GM23338 (cell line): ENCODE results near the gene ZNF805. TPM values are rescaled to one million over a fixed set of nuclear protein-coding genes. Genes with fewer than 3 reads are reported as not detected.

Experiments
- ATAC-seq: fragments of 200-7000 bp; cut with Tn5 transposase; 3 replicates; pipeline ENCODE4 v1.9.1; 2020
- DNase-seq: peaks from one replicate; pipeline ENCODE4 v3.0.0-alpha.2; 2015; ENCODE audit warnings: low spot score
- H2AFZ ChIP-seq: fragments of 200-600 bp; sonication (generic); 2 replicates; pipeline ENCODE4 v1.8.0; 2016; ENCODE audit warnings: antibody characterized with exemption, mild to moderate bottlenecking, moderate library complexity
- H3F3A ChIP-seq: fragments of 200-600 bp; sonication (generic); replicated peaks from 2 replicates; pipeline ENCODE4 v1.8.0; 2017; ENCODE audit warnings: antibody characterized with exemption, mixed run types, low read depth
- H3K27ac ChIP-seq: fragments of 200-600 bp; sonication (generic); 2 replicates; pipeline ENCODE4 v1.6.1; 2016; ENCODE audit warnings: low read depth
- H3K27me3 ChIP-seq: fragments of 200-600 bp; sonication (generic); 2 replicates; pipeline ENCODE4 v1.8.0; 2016; ENCODE audit warnings: mild to moderate bottlenecking, mixed run types, moderate library complexity; ENCODE audit not compliant: insufficient read depth
- H3K36me3 ChIP-seq: fragments of 200-600 bp; sonication (generic); 2 replicates; pipeline ENCODE4 v1.8.0; 2016; ENCODE audit warnings: mild to moderate bottlenecking; ENCODE audit not compliant: insufficient read depth
- H3K4me1 ChIP-seq: fragments of 200-600 bp; sonication (generic); 2 replicates; pipeline ENCODE4 v1.8.0; 2016; ENCODE audit warnings: mild to moderate bottlenecking, moderate library complexity; ENCODE audit not compliant: insufficient read depth
- H3K4me2 ChIP-seq: fragments of 200-600 bp; sonication (generic); 2 replicates; pipeline ENCODE4 v1.7.1; 2017; ENCODE audit warnings: mixed run types
- H3K4me3 ChIP-seq: fragments of 200-600 bp; sonication (generic); 2 replicates; pipeline ENCODE4 v1.6.1; 2016; ENCODE audit warnings: mixed run types
- H3K79me2 ChIP-seq: fragments of 200-600 bp; sonication (generic); replicated peaks from 2 replicates; pipeline ENCODE4 v1.8.0; 2017; ENCODE audit warnings: mild to moderate bottlenecking; ENCODE audit not compliant: insufficient read depth
- H3K9me2 ChIP-seq: fragments of 200-600 bp; sonication (generic); 2 replicates; pipeline ENCODE4 v1.8.0; 2017; ENCODE audit not compliant: insufficient read depth
- H4K20me1 ChIP-seq: fragments of 200-600 bp; sonication (generic); replicated peaks from 2 replicates; pipeline ENCODE4 v1.8.0; 2017; ENCODE audit warnings: mild to moderate bottlenecking; ENCODE audit not compliant: insufficient read depth
- H3K27ac Mint-ChIP-seq: 2 replicates; pipeline ENCODE4 v1.8.0; 2020; ENCODE audit warnings: inconsistent platforms, mild to moderate bottlenecking, moderate library complexity, mixed read lengths
- H3K27me3 Mint-ChIP-seq: 3 replicates; pipeline ENCODE4 v1.8.0; 2022; ENCODE audit warnings: low read depth, mild to moderate bottlenecking, moderate library complexity, mixed read lengths, inconsistent platforms; ENCODE audit not compliant: insufficient read depth, poor library complexity
- H3K36me3 Mint-ChIP-seq: 3 replicates; pipeline ENCODE4 v1.8.0; 2021; ENCODE audit warnings: low read depth, mild to moderate bottlenecking, inconsistent platforms, moderate library complexity, mixed read lengths
- H3K4me1 Mint-ChIP-seq: 3 replicates; pipeline ENCODE4 v1.8.0; 2020; ENCODE audit warnings: mild to moderate bottlenecking, inconsistent platforms, mixed read lengths
- H3K4me3 Mint-ChIP-seq: 3 replicates; pipeline ENCODE4 v1.8.0; 2021; ENCODE audit warnings: moderate library complexity, mild to moderate bottlenecking, inconsistent platforms, mixed read lengths
- H3K9me3 Mint-ChIP-seq: 3 replicates; pipeline ENCODE4 v1.8.0; 2020; ENCODE audit warnings: moderate library complexity, mild to moderate bottlenecking, inconsistent platforms, mixed read lengths
- CREB1 ChIP-seq: fragments of 250-450 bp; sonication (Bioruptor Pico); IDR thresholded peaks from 2 replicates; pipeline ENCODE4 v1.5.0; 2020; ENCODE audit warnings: low read depth, mild to moderate bottlenecking, moderate library complexity
- CTCF ChIP-seq, 2 experiments: fragments of 200-600 bp in 1 of 2; sonication (generic) in 1 of 2; conservative IDR thresholded peaks; 2 replicates each; pipeline versions ENCODE4 v1.5.1 to v1.6.1; 2016 to 2017; ENCODE audit warnings: antibody characterized with exemption in 2 of 2, low read depth in 2 of 2, mild to moderate bottlenecking in 2 of 2, moderate library complexity in 1 of 2
- JUNB ChIP-seq: IDR thresholded peaks from one replicate; pipeline ENCODE4 v1.6.1; 2016; ENCODE audit warnings: antibody characterized with exemption; ENCODE audit not compliant: unreplicated experiment
- NANOG ChIP-seq: IDR thresholded peaks from 2 replicates; pipeline ENCODE4 v1.6.1; 2016; ENCODE audit warnings: antibody characterized with exemption, borderline replicate concordance
- POLR2AphosphoS5 ChIP-seq: IDR thresholded peaks from 2 replicates; pipeline ENCODE4 v1.6.1; 2016; ENCODE audit warnings: antibody characterized with exemption, low read depth
- STAT1 ChIP-seq: IDR thresholded peaks from one replicate; pipeline ENCODE4 v1.6.1; 2016; ENCODE audit warnings: antibody characterized with exemption; ENCODE audit not compliant: unreplicated experiment
- ZNF114 ChIP-seq: fragments of 250-450 bp; sonication (Bioruptor Pico); IDR thresholded peaks from 2 replicates; pipeline ENCODE4 v1.5.0; 2020; ENCODE audit warnings: mild to moderate bottlenecking, moderate library complexity
- ZNF331 ChIP-seq: fragments of 250-450 bp; sonication (Bioruptor Pico); IDR thresholded peaks from 2 replicates; pipeline ENCODE4 v1.5.0; 2020; ENCODE audit warnings: low read depth, mild to moderate bottlenecking, moderate library complexity
- ZNF462 ChIP-seq: fragments of 250-450 bp; sonication (Bioruptor Pico); IDR thresholded peaks from 2 replicates; pipeline ENCODE4 v1.5.0; 2020; ENCODE audit warnings: mild to moderate bottlenecking, moderate library complexity
- polyA plus RNA-seq: library from polyadenylated mRNA; unstranded; fragments of >200 nt; fragmentation: Nextera tagmentation; extraction: Ambion mirVana; gene quantifications from 2 replicates; pipeline ENCODE4 v1.2.1, GENCODE V29; 2016
- total RNA-seq: library from RNA; depleted of rRNA; stranded (reverse); fragments of >200 nt; shearing (Covaris generic); gene quantifications from 2 replicates; pipeline ENCODE4 v1.2.3, GENCODE V29; 2014
- TF ChIP-seq, protein P1 (sequence below): IDR thresholded peaks from one replicate; pipeline ENCODE4 v1.6.1; 2018; ENCODE audit warnings: antibody characterized with exemption; ENCODE audit not compliant: unreplicated experiment

ZNF805 gene
- total and polyA plus RNA-seq, 2 experiments from 2014 or later, result 1.7 to 19.0 TPM

- H3K4me1 Mint-ChIP-seq, result no peaks in the 10 kb centered on the region
- Histone ChIP-seq H3K27me3 (no peaks in the 10 kb centered on the region), H3K4me3 (no peak overlapping the region), H2AFZ (no peak overlapping the region), H3F3A (no peaks in the 10 kb centered on the region), H3K9me2 (no peaks in the 10 kb centered on the region), H3K79me2 (peaks cover 5% of the 10 kb centered on the region; the same call in 1 of the 2 replicates), H4K20me1 (peaks cover 3% of the 10 kb centered on the region; the same call in 1 of the 2 replicates), H3K36me3 (peaks cover 13% of the 10 kb centered on the region), H3K4me2 (no peak overlapping the region), H3K27ac (no peak overlapping the region), H3K4me1 (no peaks in the 10 kb centered on the region)
- H3K36me3 Mint-ChIP-seq, result peaks cover 36% of the 10 kb centered on the region
- no peak for DNase-seq
- H3K27me3 Mint-ChIP-seq, result peaks cover 3% of the 10 kb centered on the region
- no peak for ATAC-seq
- no peak overlapping the region for H3K27ac Mint-ChIP-seq
- H3K9me3 Mint-ChIP-seq, result no peaks in the 10 kb centered on the region; the same call in 2 of the 3 replicates
- no peak overlapping the region for H3K4me3 Mint-ChIP-seq
- no peak for TF ChIP-seq CREB1 (CRISPR knock-in tag)
- TF ChIP-seq NANOG, result no peak
- no peak for TF ChIP-seq ZNF114
- no peak for TF ChIP-seq ZNF462
- no peak for TF ChIP-seq POLR2AphosphoS5
- TF ChIP-seq JUNB, result no peak
- TF ChIP-seq ZNF331 (CRISPR knock-in tag), result no peak
These were observed 8.2 kb downstream of the ZNF805 start for GRCh38 chr19:57248646-57249045.

DNA sequence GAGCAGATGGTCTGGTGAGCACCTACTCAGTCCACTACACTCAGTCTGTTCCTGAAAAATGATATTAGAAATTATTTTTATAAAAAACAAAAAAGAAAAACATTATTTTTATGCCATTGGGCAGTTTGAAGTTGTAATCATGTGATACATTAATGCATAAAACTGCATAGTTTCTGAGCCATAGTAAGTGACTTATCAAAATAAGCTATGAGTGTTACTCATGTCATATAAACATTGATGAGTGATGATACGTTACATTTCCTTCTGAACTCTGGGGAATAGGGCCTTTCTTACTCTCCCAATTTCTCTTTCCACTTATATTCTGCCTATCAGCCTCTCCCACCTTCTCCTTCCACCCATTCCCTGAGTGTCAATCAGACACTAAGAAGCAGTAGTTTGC lies 8.9 kb downstream of the ZNF805 start:
- Histone ChIP-seq H3K4me2 (no peak overlapping the region), H3K4me3 (no peak overlapping the region), H4K20me1 (peaks cover 3% of the 10 kb centered on the region; the same call in 1 of the 2 replicates), H3K27ac (no peak overlapping the region), H3K9me2 (no peaks in the 10 kb centered on the region), H3K4me1 (no peaks in the 10 kb centered on the region), H3K79me2 (0 out of 2 replicates have a peak, but pooled peaks cover 3% of the 10 kb centered on the region), H3F3A (no peaks in the 10 kb centered on the region), H3K27me3 (no peaks in the 10 kb centered on the region), H2AFZ (no peak overlapping the region), H3K36me3 (peaks cover 13% of the 10 kb centered on the region)
- H3K4me1 Mint-ChIP-seq, result no peaks in the 10 kb centered on the region
- H3K27me3 Mint-ChIP-seq, result peaks cover 3% of the 10 kb centered on the region
- no peaks in the 10 kb centered on the region; the same call in 2 of the 3 replicates for H3K9me3 Mint-ChIP-seq
- H3K36me3 Mint-ChIP-seq, result peaks cover 42% of the 10 kb centered on the region
- ATAC-seq (no peak), DNase-seq (no peak)
- no peak overlapping the region for H3K27ac Mint-ChIP-seq
- H3K4me3 Mint-ChIP-seq, result no peak overlapping the region
- TF ChIP-seq CTCF (conservative IDR thresholded peaks at IDR 0.05; ENCODE audit: low read depth in 2 of 2) (no peak), STAT1 (no peak), ZNF114 (no peak), NANOG (no peak), POLR2AphosphoS5 (no peak), CREB1 (CRISPR knock-in tag) (no peak)
- TF ChIP-seq, protein P1, sequence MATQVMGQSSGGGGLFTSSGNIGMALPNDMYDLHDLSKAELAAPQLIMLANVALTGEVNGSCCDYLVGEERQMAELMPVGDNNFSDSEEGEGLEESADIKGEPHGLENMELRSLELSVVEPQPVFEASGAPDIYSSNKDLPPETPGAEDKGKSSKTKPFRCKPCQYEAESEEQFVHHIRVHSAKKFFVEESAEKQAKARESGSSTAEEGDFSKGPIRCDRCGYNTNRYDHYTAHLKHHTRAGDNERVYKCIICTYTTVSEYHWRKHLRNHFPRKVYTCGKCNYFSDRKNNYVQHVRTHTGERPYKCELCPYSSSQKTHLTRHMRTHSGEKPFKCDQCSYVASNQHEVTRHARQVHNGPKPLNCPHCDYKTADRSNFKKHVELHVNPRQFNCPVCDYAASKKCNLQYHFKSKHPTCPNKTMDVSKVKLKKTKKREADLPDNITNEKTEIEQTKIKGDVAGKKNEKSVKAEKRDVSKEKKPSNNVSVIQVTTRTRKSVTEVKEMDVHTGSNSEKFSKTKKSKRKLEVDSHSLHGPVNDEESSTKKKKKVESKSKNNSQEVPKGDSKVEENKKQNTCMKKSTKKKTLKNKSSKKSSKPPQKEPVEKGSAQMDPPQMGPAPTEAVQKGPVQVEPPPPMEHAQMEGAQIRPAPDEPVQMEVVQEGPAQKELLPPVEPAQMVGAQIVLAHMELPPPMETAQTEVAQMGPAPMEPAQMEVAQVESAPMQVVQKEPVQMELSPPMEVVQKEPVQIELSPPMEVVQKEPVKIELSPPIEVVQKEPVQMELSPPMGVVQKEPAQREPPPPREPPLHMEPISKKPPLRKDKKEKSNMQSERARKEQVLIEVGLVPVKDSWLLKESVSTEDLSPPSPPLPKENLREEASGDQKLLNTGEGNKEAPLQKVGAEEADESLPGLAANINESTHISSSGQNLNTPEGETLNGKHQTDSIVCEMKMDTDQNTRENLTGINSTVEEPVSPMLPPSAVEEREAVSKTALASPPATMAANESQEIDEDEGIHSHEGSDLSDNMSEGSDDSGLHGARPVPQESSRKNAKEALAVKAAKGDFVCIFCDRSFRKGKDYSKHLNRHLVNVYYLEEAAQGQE, result no peak
